ENCODE results near the gene SPPL3.
"Not testable (repeated sequence)": the region's sequence is repeated elsewhere in the genome, so short reads cannot be mapped to it uniquely, and the experiment has no call there.

SPPL3 gene, protein sequence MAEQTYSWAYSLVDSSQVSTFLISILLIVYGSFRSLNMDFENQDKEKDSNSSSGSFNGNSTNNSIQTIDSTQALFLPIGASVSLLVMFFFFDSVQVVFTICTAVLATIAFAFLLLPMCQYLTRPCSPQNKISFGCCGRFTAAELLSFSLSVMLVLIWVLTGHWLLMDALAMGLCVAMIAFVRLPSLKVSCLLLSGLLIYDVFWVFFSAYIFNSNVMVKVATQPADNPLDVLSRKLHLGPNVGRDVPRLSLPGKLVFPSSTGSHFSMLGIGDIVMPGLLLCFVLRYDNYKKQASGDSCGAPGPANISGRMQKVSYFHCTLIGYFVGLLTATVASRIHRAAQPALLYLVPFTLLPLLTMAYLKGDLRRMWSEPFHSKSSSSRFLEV

DNA sequence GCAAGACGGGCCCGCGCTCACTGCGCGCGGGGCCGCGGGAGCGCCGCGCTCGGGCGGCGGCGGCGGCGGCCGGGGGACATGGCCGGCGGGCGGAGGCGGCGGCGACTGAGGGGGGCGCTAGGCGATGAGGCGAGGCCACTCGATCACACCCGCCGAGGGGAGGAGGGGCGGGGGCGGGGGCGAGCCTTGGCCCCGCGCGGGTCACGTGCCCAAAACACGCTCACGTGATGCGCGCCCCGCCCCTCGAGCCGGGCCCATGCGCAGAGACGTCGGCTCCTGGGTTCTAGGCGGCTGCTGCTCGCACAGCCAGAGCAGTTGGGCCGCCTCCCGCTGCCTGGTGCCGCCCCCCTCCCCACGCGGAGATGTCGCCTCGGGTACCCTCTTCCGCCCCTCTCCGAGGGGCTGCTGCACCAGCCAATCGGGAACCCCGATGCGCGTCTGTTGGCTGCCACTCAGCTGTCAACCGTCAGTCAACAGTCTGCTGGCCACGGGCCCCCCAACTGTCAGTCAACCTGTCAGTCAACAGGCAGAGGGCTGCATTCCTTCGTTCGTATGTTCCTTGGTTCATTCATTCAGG, at the start of gene SPPL3:
Gene SPPL3, minus strand, starts transcription at position 162 of the 577 bp plus-strand sequence. CDS start 491 bp downstream, outside the sequence.
- peak; percentile 95 for DNase-seq

DNA sequence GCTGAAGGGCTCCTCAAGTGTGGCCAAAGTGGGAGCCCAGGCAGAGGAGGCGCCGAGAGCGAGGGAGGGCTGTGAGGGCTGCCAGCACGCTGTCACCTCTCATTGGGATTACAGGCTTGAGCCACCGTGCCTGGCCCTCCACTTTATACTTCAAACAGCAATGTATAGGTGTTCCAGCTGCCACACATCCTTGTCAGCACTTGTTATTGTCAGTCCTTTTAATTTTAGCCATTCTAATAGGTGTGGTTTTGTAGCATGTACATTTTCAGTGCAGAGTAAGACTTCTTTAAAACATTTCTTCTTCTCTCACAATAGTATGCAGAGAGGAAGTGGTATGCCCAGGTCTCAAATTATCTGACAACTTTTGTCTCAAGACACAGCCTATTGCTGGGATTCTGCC, 46.6 kb upstream of the SPPL3 start:
- no peak for DNase-seq

DNA sequence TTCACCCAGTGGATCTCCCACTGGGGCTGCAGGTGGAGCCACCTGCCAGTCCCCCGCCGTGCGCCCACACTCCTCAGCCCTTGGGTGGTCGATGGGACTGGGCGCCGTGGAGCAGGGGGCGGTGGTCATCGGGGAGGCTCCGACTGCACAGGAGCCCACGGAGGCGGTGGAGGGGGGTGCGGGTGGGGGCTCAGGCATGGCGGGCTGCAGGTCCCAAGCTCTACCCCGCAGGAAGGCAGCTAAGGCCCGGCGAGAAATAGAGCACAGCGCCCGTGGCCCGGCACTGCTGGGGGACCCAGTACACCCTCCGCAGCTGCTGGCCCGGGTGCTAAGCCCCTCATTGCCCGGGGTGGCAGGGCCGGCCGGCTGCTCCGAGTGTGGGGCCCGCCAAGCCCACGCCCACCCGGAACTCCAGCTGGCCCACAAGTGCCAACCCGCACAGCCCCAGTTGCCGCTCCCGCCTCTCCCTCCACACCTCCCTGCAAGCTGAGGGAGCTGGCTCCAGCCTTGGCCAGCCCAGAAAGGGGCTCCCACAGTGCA, 46.2 kb upstream of the SPPL3 start:
- not testable (repeated sequence) for DNase-seq

DNA sequence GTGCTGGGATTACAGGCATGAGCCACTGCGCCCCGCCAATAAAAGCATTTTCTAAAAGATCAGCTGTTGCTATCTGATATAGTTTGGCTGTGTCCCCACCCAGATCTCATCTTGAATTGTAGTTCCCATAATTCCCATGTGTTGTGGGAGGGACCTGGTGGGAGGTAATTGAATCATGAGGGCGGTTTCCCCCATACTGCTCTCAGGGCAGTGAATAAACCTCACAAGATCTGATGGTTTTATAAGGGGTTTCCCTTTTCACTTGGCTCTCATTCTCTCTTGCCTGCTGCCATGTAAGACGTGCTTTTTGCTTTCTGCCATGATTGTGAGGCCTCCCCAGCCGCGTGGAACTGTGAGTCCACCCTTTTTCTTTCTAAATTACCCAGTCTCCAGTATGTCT, 41.4 kb upstream of the SPPL3 start:
- not testable (repeated sequence) for DNase-seq

- peak; percentile 72 for DNase-seq
Measured at GRCh38 chr12:120944645-120945217, 40.6 kb upstream of the SPPL3 start.

DNA sequence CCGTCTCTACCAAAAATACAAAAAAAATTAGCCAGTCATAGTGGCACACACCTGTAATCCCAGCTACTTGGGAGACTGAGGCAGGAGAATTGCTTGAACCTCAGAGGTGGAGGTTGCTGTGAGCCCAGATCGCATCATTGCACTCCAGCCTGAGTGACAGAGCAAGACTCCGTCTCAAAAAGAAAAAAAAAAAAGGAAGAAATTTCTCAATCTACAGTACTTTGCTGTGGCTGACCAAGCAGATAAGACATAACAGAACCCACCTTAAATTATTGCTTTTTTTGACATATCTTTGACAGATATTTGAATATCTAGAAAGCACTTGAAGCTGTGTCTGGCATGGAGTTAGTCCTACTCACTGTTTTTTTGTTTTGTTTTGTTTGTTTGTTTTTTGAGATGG, 39.3 kb upstream of the SPPL3 start:
- no peak for DNase-seq

DNA sequence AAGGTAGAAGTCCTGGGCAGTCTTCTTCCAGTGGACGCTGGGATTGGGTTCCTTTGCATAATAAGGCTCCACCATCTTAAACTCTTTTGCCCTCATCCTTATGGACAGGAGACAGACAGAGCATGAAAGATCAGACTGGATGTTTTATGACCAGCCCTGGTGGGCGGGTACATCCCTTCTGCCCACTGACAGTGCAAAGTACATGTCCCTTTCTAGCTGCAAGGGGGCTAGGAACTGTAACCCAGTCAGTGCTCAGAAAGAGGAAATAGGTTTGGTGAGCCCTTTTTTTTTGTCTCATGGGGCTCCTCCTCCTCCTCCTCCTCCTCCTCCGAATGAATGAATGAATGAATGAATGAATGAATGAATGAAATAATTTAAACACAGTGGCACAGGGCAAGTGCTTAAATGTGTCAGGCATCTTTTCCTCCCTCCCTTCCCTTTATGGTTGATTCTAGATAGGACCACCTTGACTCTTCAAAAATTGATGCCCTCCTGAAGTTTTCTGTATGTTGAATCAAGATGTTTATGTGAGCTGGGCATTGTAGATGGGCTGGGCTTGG, 37.8 kb upstream of the SPPL3 start:
- DNase-seq, result no peak

DNA sequence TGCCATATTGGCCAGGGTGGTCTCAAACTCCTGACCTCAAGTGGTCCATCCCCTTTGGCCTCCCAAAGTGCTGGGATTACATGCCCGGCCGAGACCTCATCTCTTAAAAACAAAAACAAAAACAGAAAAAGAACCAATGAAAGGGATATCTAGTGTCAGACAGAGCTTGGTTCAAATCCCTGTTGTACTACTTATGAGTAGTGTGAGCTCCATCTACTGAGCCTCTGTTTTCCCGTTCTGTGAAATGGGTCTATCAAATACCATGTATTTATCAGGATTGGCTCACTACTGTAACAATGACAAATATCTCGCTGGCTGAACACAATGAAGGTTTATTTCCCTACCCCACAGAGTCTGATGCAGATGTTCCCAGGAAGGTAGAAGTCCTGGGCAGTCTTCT, 37.3 kb upstream of the SPPL3 start:
- DNase-seq, result no peak

DNA sequence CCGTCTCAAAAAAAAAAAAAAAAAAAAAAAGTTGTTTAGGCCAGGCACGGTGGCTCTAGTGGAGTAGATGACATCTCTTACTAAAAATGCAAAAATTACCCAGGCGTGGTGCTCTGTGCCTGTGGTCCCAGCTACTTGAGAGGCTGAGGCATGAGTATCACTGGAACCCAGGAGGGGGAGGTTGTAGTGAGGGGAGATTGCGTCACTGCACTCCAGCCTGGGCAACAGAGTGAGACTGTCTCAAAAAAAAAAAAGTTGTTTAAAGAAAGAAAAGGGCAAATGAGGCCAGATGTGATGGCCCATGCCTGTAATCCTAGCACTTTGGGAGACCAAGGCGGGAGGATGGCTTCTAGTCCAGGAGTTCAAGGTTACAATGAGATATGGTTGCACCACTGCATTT, 36.6 kb upstream of the SPPL3 start:
- DNase-seq, result peak; percentile 47

DNA sequence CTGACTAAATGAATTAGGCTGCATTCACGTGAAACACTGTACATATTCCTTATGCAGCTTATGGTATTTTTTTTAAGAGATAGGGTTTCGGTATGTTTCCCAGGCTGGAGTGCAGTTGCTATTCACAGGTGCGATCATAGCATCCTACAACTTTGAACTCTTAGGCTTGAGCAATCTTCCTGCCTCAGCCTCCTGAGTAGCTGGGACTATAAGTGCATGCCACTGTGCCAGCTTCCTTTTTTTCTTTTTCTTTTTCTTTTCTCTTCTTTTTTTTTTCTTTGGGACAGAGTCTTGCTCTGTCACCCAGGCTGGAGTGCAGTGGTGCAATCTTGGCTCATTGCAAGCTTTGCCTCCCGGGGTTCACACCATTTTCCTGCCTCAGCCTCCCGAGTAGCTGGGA, 35.8 kb upstream of the SPPL3 start:
- no peak for DNase-seq

GRCh38 chr12:120939523-120939922, 35.4 kb upstream of the SPPL3 start:
- no peak for DNase-seq

- no peak for DNase-seq
Measured at GRCh38 chr12:120938496-120938895, 34.3 kb upstream of the SPPL3 start.

GRCh38 chr12:120936197-120936596, 32.0 kb upstream of the SPPL3 start:
- DNase-seq, result no peak

DNA sequence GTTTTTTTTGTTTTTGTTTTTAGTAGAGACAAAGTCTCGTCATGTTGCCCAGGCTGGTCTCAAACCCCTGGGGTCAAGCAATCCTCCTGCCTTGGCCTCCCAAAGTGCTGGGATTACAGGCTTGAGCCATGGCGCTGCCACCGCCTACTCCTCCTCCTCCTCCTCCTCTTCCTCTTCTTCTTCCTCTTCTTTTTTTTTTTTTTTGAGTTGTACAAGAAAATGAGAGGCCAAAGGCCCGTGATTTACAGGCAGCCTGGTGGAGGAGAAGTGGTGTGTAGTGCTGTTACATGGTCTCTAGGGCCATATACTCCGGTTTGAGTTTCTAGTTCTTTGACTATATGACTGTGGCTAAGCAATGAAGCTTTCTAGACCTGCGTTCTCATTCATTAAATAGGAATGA, 29.6 kb upstream of the SPPL3 start:
- no peak for DNase-seq

DNA sequence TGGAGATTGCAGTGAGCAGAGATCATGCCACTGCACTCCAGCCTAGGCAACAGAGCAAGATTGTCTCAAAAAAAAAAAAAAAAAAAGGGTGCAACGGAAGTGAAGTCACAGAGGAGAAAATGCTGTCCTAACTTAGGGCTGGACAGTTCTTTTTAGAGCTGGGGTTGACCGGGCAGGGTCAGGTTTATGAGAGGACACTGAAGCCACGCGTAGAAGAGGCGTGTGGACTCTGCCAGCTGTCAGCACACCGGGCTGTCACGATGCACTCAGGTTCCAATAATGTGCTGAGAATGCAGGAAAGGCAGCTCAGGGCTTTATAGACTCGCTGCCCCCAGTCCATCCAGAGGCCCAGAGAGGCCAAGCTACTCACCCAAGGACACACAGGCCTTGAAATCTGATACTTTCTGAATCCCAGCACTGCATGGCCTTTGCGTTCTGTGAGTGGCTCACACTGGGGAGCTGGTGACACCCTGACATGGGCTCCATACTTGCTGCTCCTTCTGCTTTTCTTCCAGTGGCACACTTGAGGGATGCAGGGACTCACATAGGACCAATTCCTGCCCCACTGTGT, 28.9 kb upstream of the SPPL3 start:
- no peak for DNase-seq

DNA sequence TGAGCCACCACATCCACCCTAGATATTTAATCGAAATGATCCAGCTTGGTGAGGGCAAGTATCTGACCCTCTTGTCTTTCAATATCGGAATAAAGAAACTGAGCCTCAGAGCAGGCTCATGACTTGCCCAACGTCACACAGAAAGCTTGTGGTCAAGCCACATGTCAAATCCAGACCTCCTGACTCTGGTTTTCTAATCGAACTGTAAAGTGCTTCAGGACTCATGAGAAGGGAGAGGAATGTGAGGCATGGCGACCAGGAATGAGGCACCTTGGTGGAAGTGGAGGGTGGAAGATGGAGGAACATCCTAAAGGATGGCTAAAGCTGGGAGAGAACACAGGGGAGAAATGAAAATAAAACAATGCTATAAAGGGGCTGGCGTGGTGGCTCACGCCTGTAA, 27.9 kb upstream of the SPPL3 start:
- no peak for DNase-seq

DNA sequence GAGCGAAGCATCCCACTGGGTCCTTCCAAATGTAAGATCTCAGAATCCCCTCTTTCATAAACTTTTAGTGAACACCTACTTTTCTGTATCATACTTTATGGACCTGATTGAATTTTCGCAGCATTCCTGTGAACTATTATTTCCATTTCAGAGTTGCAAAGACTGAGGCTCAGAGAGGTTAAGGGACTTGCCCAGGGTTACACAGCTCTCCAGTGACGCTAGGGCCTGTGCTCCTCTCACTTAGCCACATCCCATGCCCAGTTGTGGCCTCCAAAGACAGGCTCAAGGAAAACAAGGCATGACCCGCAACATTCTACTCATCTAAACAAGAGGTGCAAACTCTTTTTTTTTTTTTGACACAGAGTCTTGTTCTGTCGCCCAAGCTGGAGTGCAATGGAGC, 25.9 kb upstream of the SPPL3 start:
- DNase-seq, result no peak

DNA sequence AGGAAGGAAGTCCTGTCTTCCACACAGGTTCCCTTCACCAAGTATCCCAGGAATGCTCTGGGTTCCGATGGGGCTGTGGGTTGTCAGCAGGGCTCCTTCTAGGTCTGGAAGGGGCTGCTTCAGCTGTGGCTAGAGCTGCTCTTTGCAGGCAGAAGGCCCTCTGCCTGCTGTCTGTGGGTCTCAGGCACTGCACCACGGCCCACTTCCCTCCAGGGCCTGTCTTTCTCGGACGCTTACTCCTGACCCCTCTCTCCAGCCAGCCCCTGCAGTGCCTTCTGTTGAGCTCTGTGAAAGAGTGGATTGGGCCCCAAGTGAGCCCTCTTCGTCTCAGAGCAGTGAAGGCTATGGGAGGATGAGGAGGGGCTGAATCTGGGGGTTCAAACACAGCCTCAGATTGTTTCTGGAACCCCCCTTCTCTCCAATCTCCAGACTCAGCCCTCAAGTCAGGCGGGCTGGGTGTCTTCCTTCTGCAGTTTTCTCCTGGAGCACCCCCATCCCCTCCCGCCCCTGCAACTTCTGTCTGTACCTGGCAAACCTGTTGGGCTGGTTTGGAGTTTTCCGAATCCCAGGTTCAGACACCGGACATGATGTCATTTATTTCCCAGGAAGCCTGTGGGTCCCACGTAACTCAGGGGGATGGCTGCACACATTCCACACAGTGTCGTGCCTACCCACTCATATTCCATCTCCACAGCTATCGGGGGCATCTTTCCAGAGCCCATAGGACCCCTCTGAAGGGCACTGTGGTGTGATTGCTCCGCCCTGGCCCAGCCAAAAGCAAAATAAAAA, 24.9 kb upstream of the SPPL3 start:
- peak; percentile 96 for DNase-seq

DNA sequence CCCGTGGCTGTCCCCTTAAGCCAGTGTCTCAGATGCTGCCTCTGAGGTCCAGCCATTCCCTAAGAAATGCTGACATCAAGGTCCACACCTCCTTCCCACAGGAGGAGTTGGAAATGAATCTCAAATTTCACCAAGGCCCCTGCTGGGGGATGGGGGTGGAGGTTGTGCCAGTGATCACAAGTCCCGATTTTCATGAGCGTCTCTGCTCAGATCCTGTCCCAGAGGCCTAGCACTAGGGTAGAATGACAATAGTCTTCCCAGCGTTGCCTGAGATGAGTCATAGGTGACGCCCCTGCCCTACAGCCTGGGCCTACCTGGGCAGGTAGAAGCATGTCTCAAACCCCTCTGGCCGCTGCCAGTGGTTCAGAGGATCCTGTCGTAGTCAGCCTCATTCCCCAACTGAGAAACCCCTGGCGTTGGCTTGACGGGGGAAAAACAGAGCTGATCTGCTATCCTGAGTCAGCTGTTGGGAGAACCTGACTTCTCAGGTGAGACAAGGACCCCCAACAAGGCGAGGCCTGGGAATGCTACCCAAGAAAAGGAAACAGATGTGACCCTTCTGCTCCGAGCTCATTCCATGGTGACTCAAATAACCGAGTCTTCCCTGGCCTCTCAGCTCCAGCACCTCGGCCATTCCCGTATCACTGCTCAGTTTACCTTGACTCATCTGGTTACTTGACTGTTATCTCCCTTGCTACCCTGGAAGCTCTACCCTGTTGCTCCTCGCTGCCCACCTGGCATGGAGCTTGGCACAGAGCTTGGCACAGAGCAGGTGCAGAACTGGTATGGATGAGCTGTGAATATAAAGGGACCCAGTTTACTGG, 21.8 kb upstream of the SPPL3 start:
- DNase-seq, result peak; percentile 54

GRCh38 chr12:120922279-120922678, 18.1 kb upstream of the SPPL3 start:
- DNase-seq, result no peak

DNA sequence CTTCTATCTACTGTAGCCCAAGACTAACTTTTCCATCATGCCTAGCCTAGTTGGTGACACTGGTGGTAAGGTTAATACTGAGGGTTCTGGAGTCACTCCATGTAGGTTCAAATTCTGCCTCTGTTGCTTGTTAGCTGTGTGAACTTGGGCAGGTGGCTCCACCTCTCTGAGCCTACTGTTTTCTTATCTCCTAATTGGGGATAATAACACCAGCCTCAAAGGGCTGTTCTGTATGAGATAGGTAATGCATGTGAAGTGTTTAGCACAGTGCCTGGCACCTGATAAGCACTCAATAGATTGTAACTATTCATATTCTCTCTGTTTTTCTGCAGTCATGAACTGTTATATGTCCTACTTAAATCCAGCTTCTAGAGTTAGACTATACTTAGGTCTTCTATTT, 17.5 kb upstream of the SPPL3 start:
- DNase-seq, result no peak

GRCh38 chr12:120920178-120920577, 16.0 kb upstream of the SPPL3 start:
- DNase-seq, result no peak

All from DMS53 (cell line).